ENCODE measurements around the gene COMMD8. TPM values are rescaled to one million over a fixed set of nuclear protein-coding genes. Genes with fewer than 3 reads are reported as not detected.

COMMD8 gene
- total RNA-seq, 1 donor from 2014 or later = 20.8 TPM

DNA sequence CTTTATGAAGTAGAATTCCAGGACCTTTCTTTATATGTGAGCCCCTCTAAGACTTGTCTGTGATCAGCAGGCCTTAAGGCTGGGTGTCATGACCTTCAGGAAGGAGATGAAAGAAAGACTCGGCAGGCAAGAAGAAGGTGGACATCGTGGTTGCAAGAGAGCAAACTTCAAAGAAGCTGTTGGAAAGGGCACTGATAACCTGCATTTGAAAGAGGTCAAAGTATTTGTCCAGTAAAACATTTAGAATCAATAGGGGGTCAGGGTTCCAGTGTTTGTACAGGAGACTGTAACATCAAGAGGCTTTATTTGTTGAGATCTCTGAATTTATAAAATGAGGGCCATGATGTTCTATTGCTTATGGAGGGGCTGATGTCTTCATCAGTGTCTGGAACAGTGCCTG lies 44.2 kb downstream of the COMMD8 start:
- peaks cover 33% of the 10 kb centered on the region for H3K27me3 Mint-ChIP-seq
- TF ChIP-seq, protein P1, sequence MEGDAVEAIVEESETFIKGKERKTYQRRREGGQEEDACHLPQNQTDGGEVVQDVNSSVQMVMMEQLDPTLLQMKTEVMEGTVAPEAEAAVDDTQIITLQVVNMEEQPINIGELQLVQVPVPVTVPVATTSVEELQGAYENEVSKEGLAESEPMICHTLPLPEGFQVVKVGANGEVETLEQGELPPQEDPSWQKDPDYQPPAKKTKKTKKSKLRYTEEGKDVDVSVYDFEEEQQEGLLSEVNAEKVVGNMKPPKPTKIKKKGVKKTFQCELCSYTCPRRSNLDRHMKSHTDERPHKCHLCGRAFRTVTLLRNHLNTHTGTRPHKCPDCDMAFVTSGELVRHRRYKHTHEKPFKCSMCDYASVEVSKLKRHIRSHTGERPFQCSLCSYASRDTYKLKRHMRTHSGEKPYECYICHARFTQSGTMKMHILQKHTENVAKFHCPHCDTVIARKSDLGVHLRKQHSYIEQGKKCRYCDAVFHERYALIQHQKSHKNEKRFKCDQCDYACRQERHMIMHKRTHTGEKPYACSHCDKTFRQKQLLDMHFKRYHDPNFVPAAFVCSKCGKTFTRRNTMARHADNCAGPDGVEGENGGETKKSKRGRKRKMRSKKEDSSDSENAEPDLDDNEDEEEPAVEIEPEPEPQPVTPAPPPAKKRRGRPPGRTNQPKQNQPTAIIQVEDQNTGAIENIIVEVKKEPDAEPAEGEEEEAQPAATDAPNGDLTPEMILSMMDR (IDR thresholded peaks at IDR 0.05; ENCODE audit: unreplicated experiment) = no peak
- no peak overlapping the region for H3K4me3 Mint-ChIP-seq (ENCODE audit: low read depth)
- no peak overlapping the region for H3K27ac Mint-ChIP-seq
- H3K36me3 Mint-ChIP-seq (ENCODE audit: insufficient read depth) = no peaks in the 10 kb centered on the region
- peaks cover 2% of the 10 kb centered on the region for H3K4me1 Mint-ChIP-seq (ENCODE audit: low read depth)
- H3K9me3 Mint-ChIP-seq (ENCODE audit: low read depth) = no peaks in the 10 kb centered on the region
- DNase-seq (ENCODE audit: low spot score, unreplicated experiment) = no peak

DNA sequence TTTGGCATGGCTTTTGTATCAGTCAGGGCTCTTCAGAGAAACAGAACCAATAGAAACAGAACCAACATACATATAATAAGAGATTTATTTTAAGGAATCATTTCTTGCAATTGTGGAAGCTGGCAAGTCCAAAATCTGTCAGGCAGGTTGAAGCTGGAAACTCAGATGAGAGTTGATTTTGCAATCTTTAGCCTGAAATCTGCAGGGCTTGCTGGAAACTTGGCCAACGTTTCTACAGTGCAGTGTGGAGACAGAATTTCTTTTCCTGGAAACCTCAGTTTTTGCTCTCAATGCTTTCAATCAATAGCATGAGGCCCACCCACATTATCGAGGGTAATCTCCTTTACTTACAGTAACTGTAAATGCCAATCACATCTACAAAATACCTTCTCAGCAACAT lies 45.4 kb downstream of the COMMD8 start:
- TF ChIP-seq, protein P1 (IDR thresholded peaks at IDR 0.05; ENCODE audit: unreplicated experiment) = no peak
- Mint-ChIP-seq H3K9me3 (ENCODE audit: low read depth) (no peaks in the 10 kb centered on the region), H3K4me3 (ENCODE audit: low read depth) (no peak overlapping the region), H3K27me3 (peaks cover 33% of the 10 kb centered on the region), H3K4me1 (ENCODE audit: low read depth) (peaks cover 2% of the 10 kb centered on the region), H3K27ac (no peak overlapping the region), H3K36me3 (ENCODE audit: insufficient read depth) (no peaks in the 10 kb centered on the region)
- no peak for DNase-seq (ENCODE audit: low spot score, unreplicated experiment)

DNA sequence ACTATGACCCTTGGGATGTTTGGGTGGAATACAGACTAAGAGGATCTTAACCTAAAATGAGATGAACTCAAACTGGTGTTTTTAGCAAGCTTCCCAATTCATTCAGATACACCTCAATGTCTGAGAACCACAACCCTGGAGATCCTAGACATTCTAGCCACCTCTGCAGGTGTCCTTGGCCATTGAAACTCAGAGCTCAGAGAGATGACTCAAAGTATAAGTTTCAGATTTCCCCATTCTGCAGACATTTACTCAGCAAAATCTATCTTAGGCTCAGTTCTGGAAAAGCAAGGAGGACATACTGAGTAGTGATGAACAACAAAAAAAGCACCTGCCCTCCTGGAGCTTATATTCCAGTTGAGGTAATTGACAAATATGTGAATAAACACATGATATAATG lies 47.8 kb downstream of the COMMD8 start:
- no peak for DNase-seq (ENCODE audit: low spot score, unreplicated experiment)
- Mint-ChIP-seq H3K9me3 (ENCODE audit: low read depth) (no peaks in the 10 kb centered on the region), H3K4me3 (ENCODE audit: low read depth) (no peak overlapping the region), H3K36me3 (ENCODE audit: insufficient read depth) (no peaks in the 10 kb centered on the region), H3K27ac (no peak overlapping the region), H3K4me1 (ENCODE audit: low read depth) (peaks cover 2% of the 10 kb centered on the region), H3K27me3 (peaks cover 18% of the 10 kb centered on the region)
- TF ChIP-seq, protein P1 (IDR thresholded peaks at IDR 0.05; ENCODE audit: unreplicated experiment) = no peak

DNA sequence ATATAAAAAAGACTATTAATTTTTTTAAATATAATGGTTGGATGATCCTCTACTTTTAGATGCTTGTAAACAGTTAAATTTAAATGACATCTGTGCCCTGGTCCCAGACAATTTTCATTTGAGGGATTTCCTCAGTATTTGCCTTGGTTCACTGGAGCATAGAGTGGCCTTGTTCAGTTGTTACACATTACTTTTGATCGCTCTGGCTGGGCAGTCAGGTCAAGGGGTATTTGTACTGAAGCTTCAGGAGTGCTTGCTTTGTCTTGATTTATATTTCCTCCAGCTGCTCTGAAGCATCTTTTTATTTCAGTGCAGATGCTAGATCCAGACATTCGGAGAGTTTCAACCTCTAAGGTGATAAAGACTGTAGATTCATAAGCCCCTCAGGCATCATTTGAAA lies 50.0 kb downstream of the COMMD8 start:
- TF ChIP-seq, protein P1 (IDR thresholded peaks at IDR 0.05; ENCODE audit: unreplicated experiment) = no peak
- no peak overlapping the region for H3K27ac Mint-ChIP-seq
- H3K36me3 Mint-ChIP-seq (ENCODE audit: insufficient read depth) = no peaks in the 10 kb centered on the region
- peaks cover 6% of the 10 kb centered on the region for H3K4me1 Mint-ChIP-seq (ENCODE audit: low read depth)
- H3K4me3 Mint-ChIP-seq (ENCODE audit: low read depth) = no peak overlapping the region
- DNase-seq (ENCODE audit: low spot score, unreplicated experiment) = no peak
- H3K27me3 Mint-ChIP-seq = peaks cover 10% of the 10 kb centered on the region
- H3K9me3 Mint-ChIP-seq (ENCODE audit: low read depth) = no peaks in the 10 kb centered on the region

DNA sequence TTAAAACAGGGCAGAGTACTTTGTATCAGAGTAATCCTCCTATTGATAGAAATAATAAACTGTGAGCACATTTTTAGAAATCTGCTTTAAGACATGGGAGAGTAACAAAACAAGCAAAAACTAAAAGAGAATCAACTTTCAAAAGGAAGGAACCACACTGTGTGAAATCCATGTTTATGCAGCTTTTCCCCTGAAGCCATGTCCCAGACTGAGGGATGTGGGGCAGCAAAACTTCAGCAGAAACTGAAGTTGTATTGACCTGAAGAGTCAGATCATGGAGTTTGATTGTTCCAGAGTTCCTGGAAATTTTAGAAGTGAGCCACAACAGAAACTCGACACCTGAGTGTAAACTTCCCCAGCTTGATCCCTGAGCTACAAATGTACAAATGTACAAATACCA lies 53.2 kb downstream of the COMMD8 start:
- no peaks in the 10 kb centered on the region for H3K36me3 Mint-ChIP-seq (ENCODE audit: insufficient read depth)
- DNase-seq (ENCODE audit: low spot score, unreplicated experiment) = no peak
- H3K27ac Mint-ChIP-seq = no peak overlapping the region
- H3K9me3 Mint-ChIP-seq (ENCODE audit: low read depth) = no peaks in the 10 kb centered on the region
- TF ChIP-seq, protein P1 (IDR thresholded peaks at IDR 0.05; ENCODE audit: unreplicated experiment) = no peak
- H3K27me3 Mint-ChIP-seq = peaks cover 5% of the 10 kb centered on the region
- peaks cover 6% of the 10 kb centered on the region for H3K4me1 Mint-ChIP-seq (ENCODE audit: low read depth)
- H3K4me3 Mint-ChIP-seq (ENCODE audit: low read depth) = no peak overlapping the region
